Hematopoietic multipotent progenitor cell (in vitro differentiated cells): ENCODE measurements around the gene PRKN. TPM values are rescaled to one million over a fixed set of nuclear protein-coding genes. Genes with fewer than 3 reads are reported as not detected.

ENCODE experiments used
- DNase-seq, 3 donors: peaks; one replicate each; pipeline ENCODE4 v3.0.0-alpha.2; 2011 to 2015; ENCODE audit warnings: low read depth in 2 of 3, low spot score in 2 of 3
- total RNA-seq: library from RNA; depleted of rRNA; stranded (reverse); fragments of >200 nt; gene quantifications from one replicate; pipeline ENCODE4 v1.2.3, GENCODE V29; 2012

The PRKN gene
- total RNA-seq, 1 donor: 7.0 TPM

GRCh38 chr6:162336359-162336758, 391.2 kb downstream of the PRKN start:
- no peak for DNase-seq

GRCh38 chr6:162332365-162332764, 395.2 kb downstream of the PRKN start:
- DNase-seq: no peak

- DNase-seq: no peak
These were observed 395.7 kb downstream of the PRKN start for GRCh38 chr6:162331911-162332310.

- DNase-seq: no peak
These were observed 401.7 kb downstream of the PRKN start for GRCh38 chr6:162325826-162326225.

- DNase-seq: no peak
These were observed 402.5 kb downstream of the PRKN start for GRCh38 chr6:162325051-162325450.

GRCh38 chr6:162315291-162315690, 412.3 kb downstream of the PRKN start:
- no peak for DNase-seq

GRCh38 chr6:162313922-162314660, 413.5 kb downstream of the PRKN start:
- DNase-seq: no peak

GRCh38 chr6:162307865-162308264, 419.7 kb downstream of the PRKN start:
- no peak for DNase-seq

- DNase-seq: no peak
These were observed 420.9 kb downstream of the PRKN start for GRCh38 chr6:162306616-162307015.

GRCh38 chr6:162301128-162301527, 426.4 kb downstream of the PRKN start:
- DNase-seq: no peak

GRCh38 chr6:162294029-162294428, 433.5 kb downstream of the PRKN start:
- no peak for DNase-seq

GRCh38 chr6:162292915-162293314, 434.7 kb downstream of the PRKN start:
- no peak for DNase-seq

- no peak for DNase-seq
These were observed 436.6 kb downstream of the PRKN start for GRCh38 chr6:162290846-162291465.

GRCh38 chr6:162289972-162290371, 437.6 kb downstream of the PRKN start:
- no peak for DNase-seq

GRCh38 chr6:162273986-162274385, 453.6 kb downstream of the PRKN start:
- no peak for DNase-seq

GRCh38 chr6:162271922-162272321, 455.6 kb downstream of the PRKN start:
- DNase-seq: no peak

- DNase-seq: no peak
These were observed 456.6 kb downstream of the PRKN start for GRCh38 chr6:162270966-162271365.

- no peak for DNase-seq
These were observed 459.9 kb downstream of the PRKN start for GRCh38 chr6:162267641-162268040.

GRCh38 chr6:162267126-162267525, 460.4 kb downstream of the PRKN start:
- no peak for DNase-seq

- DNase-seq: no peak
These were observed 463.0 kb downstream of the PRKN start for GRCh38 chr6:162264581-162264980.

GRCh38 chr6:162262466-162263196, 464.9 kb downstream of the PRKN start:
- DNase-seq: no peak

GRCh38 chr6:162261598-162261997, 466.0 kb downstream of the PRKN start:
- no peak for DNase-seq
